Activated CD4-positive, alpha-beta T cell treated with anti-CD3 and anti-CD28 coated beads, Interleukin-10, Interleukin-2, amounts not matched to agents 100 ng/mL and 50 ng/mL, durations not matched to agents 16 hours and 8 hours (primary cell): ENCODE measurements around the gene FRMD1.

Source experiments
- DNase-seq: peaks from one replicate; pipeline ENCODE4 v3.0.0-alpha.2; 2020

The FRMD1 gene

DNA sequence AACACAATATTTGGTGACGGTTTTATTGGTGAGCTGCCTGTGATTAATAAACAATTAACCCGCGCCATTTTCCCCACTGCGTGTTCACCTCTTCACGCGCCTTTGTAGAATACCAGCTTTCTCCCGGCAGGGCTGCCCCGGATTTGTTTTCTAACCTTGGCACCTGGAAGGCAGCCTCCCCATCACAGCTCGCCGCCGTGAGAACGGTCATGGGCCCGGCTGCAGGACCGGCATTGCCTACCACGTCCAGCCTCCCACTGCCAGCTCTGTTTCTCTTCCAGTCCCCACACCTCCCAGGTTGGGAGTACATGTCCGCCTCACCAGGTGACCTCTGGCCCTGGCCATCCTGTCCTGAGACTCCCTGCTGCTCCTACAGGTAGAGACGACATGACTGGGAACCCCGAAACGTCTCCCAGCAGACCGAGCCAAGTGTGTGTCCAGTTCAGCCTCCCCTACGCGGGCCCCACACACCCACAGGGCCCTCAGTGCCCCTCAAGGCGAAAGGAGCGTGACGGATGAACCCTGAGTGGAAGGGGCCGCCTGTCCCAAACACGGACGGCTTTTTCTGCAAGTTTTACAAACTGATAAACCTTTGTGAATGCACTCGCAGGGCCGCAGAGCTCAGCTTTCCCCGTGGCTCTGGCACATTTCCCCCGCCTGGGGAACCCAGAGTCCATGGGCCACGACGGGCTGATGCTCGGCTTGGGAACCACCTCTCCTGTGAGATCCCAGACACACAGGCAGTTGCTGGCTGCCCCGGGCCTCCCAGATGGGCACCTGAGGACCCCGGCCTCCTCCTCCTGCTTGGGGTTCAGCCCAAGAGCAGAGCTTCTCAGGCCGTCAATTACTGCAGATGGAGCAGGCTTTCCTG, 25.7 kb downstream of the FRMD1 start:
- no peak for DNase-seq

DNA sequence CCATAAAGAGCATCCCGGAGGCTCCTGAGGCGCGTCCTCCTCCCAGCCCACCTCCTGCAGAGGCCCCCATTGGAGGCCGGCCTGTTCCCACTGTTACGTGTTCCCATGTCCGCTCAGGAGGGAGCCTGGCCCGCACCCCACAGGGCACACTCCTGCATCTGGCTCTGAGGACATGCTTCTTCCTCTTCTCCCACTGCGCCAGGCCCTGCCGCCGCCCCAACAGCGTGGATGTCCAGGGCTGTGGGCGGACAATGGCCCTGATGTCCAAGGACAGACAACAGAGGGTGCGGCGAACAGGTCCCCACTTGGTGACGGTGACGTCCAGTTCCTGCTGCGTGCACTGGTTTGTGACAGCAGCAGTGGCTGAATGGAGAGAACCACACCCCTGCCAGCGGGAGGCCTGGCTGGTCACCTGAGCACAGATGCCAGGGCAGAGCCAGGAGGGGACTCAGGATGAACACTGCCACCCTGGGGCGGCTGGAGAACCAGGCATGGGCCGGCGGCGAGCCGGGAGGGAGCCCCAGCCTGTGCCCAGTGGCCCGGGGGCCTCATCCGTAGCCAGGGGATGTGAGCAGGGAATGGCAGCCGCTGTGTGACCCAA, 26.6 kb downstream of the FRMD1 start:
- DNase-seq = no peak

DNA sequence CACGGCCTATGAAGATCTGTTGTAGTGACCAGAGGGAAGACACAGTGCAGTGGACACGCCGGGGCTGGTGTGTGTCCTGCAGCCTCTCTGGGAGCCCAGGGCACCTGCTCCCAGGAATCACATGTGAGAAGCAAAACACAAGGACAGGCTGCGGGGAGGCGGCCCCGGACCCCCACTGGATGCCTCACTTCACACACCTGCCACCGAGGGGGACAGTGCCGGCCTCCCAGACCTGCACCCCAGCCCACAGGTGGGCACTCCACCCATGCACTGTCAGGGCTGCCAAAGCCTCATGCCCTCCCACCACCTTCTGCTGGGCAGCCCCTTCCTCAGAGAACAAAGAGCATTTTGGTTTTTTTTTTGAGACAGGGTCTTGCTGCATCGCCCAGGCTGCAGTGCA, 27.4 kb downstream of the FRMD1 start:
- DNase-seq = no peak

DNA sequence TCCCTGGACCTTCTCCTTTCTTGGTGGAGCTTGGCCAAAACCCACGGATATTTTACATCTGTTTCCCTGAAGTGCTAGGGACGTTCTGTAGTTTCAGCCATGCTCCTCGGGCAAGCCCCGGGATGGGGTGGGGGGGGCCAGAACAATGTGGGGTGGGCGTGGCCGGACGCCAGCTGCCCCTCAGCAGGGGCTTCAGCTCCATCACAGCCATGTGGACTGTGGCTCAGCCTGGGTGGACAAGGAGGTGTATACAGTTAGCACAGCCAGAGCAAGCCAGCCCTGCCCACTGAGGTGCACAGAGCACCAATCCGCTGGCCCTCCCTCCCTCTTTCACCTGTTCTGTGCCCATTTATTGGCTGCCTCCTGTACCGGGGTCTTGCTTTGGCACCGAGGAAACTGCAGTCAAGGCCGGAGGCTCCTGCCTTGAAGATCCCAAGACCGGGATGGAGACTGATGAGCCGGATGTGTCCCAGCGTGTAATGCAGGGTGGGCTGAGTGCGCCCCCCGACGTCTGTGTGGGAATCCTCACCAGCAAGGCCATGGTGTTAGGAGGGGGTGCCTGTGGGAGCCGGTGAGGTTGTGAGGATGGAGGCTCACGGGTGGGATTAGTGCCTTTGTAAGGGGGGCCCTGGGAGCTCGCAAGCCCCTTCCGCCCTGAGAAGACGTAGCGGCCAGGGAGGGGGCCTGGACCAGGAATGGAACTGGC, 28.0 kb downstream of the FRMD1 start:
- DNase-seq = no peak

DNA sequence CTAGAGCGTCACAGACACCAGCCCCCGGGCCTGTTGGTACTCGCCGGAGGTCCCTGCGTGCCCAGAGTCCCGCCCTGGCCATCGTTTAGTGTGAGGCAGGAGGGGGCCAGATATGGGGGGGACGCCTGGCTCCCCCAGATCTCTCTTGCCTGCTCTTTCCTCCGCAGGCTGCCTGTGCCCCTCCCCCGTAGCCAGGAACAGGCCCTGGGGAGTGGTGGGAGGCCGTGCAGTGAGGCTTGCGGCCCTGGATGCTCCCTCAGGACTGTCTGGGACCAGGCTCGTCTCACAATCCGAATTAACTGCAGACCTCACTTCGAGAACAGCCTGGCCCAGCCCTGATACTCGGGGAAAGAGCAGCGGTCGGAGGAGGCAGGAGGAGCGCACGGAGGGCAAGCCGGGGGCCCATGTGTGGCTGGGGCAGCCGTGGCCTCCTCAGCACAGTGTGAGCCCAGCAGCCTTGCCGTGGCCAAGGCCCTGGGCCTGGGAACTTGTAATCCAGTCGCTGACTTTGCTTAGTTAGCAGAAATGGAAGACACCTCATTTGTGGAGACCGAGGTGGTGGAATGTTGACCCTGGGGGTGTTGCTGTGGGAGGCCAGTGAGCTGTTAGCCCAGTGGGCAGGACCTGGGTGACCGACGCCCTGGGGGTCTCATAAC, 28.7 kb downstream of the FRMD1 start:
- no peak for DNase-seq

DNA sequence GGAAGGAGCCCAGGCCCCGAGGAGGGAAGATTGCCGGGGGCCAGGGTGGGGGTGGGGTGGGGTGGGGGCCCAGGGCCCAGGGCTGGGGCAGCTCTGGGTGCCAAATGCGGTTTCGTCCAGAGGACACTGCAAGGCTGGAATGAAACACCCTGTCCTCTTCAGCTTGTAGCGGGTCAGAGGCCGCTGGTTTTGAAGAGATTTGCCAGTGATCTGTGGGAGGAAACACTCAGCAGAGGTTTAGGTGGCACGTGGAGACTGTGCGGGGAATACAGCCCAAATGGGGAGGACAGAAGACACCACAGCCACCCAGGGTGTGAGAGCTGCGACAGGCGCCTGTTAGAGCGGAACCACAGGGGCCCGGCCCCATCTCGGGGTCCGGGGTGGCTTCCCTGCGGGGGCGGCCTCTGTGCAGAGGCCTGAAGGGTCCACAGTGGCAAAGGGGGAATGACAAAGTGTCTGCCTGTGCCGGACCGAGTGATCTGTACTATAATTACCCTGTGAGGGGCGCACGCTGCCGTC, 29.2 kb downstream of the FRMD1 start:
- no peak for DNase-seq

DNA sequence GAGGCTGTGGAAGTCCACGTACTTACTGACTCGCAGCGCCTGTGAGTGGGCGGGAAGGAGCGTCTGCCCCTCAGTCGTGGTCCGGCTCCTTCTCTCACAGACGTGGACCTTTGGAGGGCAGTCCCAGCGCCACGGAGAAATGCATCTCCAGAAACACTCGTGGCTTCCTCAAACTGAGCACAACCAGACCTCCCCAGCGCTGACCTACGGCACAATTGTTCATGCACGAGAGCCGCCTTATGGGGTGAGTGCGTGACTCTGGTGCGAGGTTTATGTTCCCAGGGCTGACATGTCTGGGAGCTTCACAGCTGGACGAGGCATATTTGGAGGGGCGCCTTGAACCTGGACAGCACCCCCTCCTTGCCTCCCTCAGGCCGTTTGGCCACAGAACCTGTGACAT, 29.7 kb downstream of the FRMD1 start:
- no peak for DNase-seq

DNA sequence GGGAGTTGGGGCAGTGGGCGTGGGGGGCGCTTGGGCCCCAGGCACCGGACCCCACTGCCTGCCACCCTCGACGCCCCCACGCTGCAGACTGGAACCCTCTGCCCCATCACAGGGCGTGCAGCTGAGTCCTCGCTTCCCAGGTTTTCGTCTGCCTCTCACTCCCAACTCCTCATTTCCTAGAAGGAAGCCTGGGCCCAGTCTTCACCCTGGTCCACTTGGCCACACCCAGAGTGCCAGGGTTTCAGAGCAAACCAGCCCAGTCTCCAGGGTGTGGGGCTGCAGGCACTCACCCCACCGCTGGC, 30.3 kb downstream of the FRMD1 start:
- no peak for DNase-seq

DNA sequence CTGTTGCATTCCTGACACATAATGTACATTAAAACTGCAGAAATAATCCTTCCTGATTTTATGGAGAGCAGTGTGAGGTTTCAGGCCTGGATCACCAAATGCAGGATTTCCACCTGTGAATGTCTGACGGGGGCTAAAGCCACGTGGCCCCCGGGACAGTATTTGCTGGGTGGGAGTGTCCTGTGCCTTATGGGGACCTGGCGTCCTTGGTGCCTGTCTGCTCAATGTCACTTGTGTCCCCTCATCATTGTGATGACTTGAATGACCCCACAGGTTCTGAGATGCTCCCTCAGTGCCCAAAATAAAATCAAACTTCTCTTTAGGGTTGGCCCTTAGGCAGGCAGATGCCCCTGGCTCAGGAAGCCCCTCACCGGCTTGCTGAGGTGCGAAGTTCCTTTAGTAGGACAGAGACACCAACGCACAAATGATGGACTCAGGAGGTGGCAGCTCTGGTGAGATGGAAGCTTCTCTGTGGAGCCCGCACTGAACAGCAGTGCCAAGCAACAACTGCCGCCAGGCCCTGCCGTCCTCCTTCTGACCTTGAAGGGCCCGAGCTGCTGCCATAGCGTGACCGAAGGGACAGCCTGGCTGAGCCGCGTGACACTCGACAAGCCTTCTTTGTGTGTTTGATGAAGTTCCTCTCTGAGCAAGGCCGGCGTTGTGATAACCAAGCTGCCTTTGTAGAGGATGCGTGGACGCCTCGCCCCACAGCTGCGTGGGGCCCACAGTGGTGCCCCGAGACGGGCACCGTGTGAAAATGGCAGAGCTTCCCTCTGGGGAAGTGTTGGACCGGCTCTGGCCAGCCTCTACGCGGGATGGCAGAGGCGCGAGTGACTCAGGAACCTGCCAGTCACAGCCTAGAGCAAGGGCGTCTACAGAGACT, 30.9 kb downstream of the FRMD1 start:
- DNase-seq = no peak

DNA sequence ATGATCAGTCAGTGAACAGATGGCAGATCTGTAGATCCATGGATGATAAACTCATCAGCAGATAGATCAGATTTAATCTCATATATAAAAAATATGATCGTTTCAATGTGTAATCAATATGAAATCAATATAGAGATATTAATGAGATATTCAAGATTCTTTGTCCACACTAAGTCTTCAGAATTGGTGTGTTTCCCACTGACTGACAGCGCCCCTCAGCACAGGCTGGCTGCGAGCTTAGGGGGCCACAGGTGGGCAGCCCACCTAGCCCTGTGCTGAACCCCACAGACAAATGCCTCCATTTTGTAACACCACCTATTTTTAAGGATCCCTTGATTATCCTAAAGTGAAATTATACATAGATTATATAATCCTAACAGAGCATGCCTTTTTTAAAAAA, 32.3 kb downstream of the FRMD1 start:
- DNase-seq = no peak

DNA sequence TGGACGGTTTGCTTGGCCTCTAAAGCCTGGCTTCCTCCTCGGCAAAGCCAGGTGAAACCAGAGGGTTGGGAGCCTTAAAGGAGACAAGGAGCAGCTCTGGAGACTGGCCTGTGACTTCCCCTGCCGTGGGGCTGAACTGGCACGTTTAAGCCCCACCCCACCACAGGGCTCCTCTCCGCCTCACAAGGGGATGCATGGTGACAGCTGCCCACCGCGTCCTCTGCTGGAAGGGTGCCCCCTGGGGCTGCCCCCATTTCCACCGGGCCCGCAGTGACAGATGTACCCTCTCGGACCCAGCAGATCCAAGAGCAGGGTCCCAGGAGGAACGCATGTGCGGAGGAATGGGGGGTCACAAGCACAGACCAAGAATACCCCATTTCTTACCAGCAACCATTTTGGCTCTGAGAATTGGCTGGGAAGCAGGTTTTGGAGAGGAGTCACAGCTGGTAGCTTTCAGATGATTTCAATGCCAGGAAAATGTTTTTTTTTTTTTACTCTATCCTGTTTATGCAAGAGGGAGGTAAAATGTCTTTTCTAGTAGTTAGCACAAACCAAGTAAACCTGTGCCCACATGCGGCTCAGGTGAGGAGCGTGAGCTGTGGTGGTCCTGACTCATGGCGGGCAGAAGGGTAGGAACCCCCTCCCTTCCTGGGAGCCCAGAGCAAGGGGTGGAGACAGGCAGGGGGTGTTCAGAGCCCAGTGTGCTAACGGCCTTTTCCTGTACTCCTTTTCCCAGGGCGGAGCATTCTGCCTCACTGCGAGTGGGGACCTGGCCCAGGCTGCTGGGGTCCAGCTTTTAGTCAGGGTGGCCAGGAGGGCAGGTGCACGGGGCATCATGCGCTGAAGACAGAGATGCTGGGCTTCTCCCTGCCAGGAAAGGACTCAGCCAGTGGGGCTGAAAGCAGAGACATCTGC, 33.0 kb downstream of the FRMD1 start:
- no peak for DNase-seq

DNA sequence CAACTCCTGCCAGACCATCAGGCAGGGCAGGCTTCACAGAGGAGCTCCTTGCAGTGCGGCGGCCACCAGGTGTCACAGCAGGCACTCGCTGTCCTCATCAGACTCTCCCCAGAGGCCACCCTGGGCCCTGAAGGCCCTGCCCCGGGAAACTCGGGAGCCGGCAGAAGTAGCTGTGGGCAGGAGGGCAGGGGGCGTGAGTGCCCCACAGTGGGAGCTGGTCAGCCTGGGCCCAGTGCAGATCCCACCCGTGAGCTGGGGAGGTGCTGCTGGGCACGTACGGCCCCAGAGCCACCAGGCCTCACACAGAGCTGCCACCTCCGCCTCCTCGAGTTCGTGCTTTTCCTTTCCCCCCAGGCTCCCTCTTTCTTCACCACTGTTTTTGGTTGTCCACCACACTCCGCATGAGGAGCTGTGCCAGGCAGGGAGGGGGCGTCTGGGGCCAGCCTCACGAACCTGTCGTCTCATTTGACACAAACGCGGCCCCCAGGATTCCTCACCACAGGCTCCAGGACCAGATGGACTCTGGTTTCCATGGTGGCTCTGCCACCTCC, 33.8 kb downstream of the FRMD1 start:
- no peak for DNase-seq

DNA sequence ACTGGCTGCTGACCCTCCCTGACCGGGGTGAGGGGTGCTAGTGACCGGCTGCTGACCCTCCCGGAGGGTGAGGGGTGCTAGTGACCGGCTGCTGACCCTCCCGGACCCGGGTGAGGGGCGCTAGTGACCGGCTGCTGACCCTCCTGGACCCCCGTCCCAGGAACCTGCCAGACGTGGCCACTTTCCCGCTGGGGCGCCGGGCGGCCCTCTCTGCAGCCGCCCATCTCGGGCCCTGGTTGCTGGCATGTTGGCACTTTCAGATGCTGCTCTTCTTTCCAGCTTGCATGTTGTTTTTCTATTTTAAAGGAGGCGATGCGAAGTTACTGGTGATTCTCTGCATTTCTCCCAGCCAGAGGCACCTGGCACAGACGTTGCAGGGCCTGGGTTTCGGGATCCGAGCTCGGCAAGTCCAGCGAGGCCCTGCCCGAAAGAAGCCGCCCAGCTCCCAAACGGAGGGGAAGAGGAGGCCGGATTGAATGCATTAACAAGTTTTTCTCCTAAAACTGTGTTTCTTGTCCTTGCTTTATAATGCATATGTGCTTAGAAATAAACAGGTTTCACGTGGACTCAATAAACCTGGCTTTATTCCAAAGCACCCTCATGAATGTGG, 34.4 kb downstream of the FRMD1 start:
- no peak for DNase-seq

DNA sequence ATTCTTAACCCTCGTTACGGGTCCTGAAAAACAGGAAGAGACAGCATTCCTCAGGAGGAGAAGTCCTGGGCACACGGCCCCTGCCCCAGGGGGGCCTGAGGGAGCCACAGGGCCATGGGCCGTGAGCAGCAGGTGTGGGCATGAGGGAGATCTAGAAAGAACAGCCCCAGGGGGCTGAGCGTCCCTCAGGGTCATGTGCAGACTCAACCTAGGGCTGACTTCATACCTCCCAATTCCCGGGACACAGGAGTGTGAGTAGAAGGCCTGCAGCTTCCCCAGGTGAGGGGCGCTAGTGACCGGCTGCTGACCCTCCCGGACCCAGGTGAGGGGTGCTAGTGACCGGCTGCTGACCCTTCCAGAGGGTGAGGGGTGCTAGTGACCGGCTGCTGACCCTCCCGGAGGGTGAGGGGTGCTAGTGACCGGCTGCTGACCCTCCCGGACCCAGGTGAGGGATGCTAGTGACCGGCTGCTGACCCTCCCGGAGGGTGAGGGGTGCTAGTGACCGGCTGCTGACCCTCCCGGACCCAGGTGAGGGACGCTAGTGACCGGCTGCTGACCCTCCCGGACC, 35.1 kb downstream of the FRMD1 start:
- DNase-seq = no peak

DNA sequence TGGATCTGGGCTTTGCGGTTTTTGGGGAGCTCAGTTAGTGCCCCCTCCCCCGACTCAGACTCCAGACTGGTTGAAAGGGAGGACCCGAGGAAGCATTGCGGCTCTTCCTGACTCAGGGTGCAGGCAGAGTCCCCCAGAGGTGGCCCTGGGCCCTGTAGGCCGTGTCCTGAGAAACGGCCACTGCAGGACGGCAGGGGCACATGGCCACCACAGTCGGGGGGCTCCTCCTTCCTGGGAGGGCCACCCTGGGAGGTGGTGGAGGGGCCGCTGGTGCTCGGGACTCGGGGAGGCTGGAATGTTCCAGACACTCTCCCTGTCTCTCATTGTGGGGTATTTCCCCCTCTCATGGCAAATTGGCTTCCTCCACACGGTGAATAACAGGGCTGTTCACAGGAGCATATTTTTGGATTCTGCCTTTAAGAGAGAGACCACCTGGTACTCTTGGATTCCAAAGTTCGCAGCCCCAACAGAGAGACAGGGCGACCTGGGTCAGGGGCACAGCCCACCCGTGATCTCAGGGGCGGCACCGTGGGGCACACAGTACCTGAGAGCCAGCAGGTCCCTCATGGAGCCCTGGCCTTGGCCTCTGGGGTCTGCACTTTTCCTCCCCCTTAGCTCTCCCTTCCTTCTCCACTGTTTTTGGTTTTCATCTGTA, 35.7 kb downstream of the FRMD1 start:
- no peak for DNase-seq

DNA sequence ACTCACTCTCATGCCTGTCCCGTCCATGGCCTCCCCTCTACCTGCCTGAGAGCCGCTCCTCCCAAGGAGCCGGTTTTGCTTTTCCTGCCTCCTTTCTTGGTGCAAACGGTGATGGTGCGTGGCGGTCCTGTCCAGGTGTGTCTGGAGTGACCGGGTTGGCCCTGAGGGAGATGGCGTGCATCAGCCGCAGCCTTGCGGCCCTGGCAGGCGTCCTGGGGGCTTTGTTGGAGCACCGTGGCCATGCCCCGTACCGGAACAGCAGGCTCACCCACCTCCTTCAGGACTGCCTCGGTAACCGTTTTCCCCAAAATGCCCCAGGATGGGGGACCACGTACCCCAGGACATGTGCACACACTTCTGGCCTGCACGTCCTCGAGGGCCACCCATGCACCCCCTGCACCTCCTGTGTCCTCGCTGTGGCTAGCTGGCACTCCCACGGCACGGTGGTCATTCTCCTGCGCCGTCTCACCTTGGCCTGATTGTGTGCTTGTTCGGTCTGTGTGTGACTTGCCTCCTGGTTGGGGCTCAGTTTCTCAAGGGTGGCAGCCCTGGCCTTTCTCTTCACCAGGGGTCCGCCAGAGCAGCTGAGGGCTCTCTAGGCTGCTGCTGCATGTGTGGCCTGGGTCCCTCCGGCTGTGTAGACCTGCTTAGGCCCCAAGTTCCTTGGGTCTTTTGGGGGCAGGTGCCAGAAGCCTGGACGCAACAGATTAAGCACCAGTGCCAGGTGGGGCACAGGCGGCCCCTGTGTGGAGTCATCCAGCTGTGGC, 36.4 kb downstream of the FRMD1 start:
- no peak for DNase-seq

DNA sequence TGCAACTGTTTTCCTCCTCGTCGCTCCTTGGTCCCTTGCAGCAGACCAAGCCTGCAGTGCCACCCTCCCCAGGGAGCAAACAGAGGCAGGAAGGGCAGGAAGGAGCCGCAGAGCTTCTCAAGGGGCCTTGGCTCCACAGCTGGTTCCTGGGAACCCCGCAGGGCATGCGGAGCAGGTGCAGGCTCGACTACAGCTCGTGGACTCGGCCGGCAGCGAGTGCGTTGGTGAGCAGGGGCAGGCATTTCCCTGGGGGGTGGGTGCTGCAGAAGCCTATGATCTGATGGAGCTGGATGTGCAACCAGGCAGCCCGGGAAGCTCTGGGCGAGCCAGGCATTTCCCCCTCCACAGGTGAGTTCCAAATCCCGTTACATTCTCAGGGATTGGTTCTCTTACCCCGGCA, 37.1 kb downstream of the FRMD1 start:
- no peak for DNase-seq

DNA sequence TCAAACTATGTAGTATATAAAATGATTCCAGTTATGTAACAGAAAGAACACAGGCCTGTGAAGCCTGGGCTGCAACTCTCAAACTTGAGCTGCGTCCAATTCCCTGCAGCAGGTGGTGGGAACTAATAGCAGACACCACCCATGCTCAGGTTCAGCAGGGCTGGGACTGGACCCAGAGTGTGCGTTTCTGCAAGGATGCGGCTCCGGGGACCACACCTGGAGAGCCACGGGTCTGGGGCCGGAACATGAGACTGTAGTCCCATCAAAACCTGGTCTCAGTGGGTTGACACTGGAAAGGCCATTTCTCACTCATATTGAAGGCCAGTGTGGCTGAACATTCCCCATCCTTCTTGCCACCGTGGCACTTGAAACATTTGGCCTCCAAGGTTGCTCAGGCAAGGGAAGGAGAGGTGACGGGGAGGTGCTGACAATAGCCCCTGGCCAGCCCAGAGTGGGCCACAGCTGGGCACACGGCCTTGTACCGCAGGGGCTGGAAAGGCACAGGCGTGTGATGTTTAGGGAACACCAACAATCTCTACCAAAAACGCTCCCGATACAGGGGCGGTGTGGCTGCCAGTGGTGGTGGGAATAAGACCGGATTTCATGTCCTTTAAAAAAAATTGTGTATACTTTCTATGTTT, 38.0 kb downstream of the FRMD1 start:
- no peak for DNase-seq
